A549 (cell line): ENCODE measurements around the gene FSTL3. TPM values are rescaled to one million over a fixed set of nuclear protein-coding genes. Genes with fewer than 3 reads are reported as not detected.
A peak's percentile ranks its signal among the peaks of the same experiment; 100 is the strongest.

Source experiments
- ATAC-seq, 2 experiments: fragments of 200-7000 bp in 1 of 2; fragments of >200 bp in 1 of 2; cut with Nextera tagmentation in 1 of 2; cut with Tn5 transposase in 1 of 2; 3 replicates each; pipeline versions ENCODE4 v1.8.0 to v1.9.1; 2018 to 2020; ENCODE audit warnings: mild to moderate bottlenecking in 1 of 2, moderate library complexity in 1 of 2
- CTCF ChIA-PET: fragments of 300-600 bp; sonication (Branson Sonifier 250); formaldehyde crosslinking; extraction: SDS; loops from one replicate; lab custom pipeline; 2021; ENCODE audit warnings: antibody characterized with exemption, inconsistent platforms; lab: Yijun Ruan, JAX
- POLR2A ChIA-PET: fragments of 350-600 bp; formaldehyde crosslinking; extraction: SDS; loops from one replicate; lab custom pipeline; 2021; ENCODE audit warnings: antibody characterized with exemption, inconsistent platforms; lab: Yijun Ruan, JAX
- DNase-seq, 2 experiments: peaks; one replicate each; pipeline versions ENCODE4 v3.0.0 to v3.0.0-alpha.2; 2011 to 2016; ENCODE audit warnings: low read depth in 1 of 2, low spot score in 1 of 2
- FAIRE-seq: peaks from 2 replicates; lab custom pipeline; 2011; peaks lifted over from hg19 to GRCh38; lab: Jason Lieb, UNC
- H3K27ac ChIP-seq, 2 experiments: fragments of >200 bp; sonication (Bioruptor Twin); formaldehyde crosslinking; 3 replicates each; pipeline ENCODE4 v1.5.1; 2016 to 2017
- H3K4me1 ChIP-seq: fragments of >200 bp; sonication (Bioruptor Twin); formaldehyde crosslinking; 3 replicates; pipeline ENCODE4 v1.6.1; 2016
- H3K4me2 ChIP-seq: fragments of >200 bp; sonication (Bioruptor Twin); formaldehyde crosslinking; 3 replicates; pipeline ENCODE4 v1.6.1; 2016
- H3K4me3 ChIP-seq: fragments of >200 bp; sonication (Bioruptor Twin); formaldehyde crosslinking; 3 replicates; pipeline ENCODE4 v1.5.1; 2016
- H3K9me3 ChIP-seq: fragments of >200 bp; sonication (Bioruptor Twin); formaldehyde crosslinking; 3 replicates; pipeline ENCODE4 v1.6.1; 2016
- CHD4 ChIP-seq: fragments of 200-600 bp; sonication (generic); IDR thresholded peaks from 2 replicates; pipeline ENCODE4 v1.6.1; 2016; ENCODE audit warnings: antibody characterized with exemption, mild to moderate bottlenecking, borderline replicate concordance
- EHF ChIP-seq: fragments of 250-450 bp; sonication (Bioruptor Pico); IDR thresholded peaks from 2 replicates; pipeline ENCODE4 v1.5.0; 2020; ENCODE audit warnings: mild to moderate bottlenecking
- FOSB ChIP-seq: fragments of 250-450 bp; sonication (Bioruptor Pico); IDR thresholded peaks from 2 replicates; pipeline ENCODE4 v1.5.0; 2020; ENCODE audit warnings: mild to moderate bottlenecking, moderate library complexity
- GATA3 ChIP-seq: IDR thresholded peaks from 2 replicates; pipeline ENCODE4 v1.6.1; 2012; ENCODE audit warnings: borderline replicate concordance
- HES2 ChIP-seq: fragments of >200 bp; sonication (Bioruptor Twin); formaldehyde crosslinking; IDR thresholded peaks from 2 replicates; pipeline ENCODE4 v1.6.1; 2016
- HOXB13 ChIP-seq: fragments of 250-450 bp; sonication (Bioruptor Pico); IDR thresholded peaks from 2 replicates; pipeline ENCODE4 v1.5.0; 2020; ENCODE audit warnings: low read depth, mild to moderate bottlenecking, moderate library complexity
- JUN ChIP-seq, 2 experiments: fragments of >200 bp; sonication (Bioruptor Twin); formaldehyde crosslinking; IDR thresholded peaks; 2 replicates in 1 of 2; 3 replicates in 1 of 2; pipeline ENCODE4 v1.6.1; 2016 to 2017
- MAZ ChIP-seq: fragments of 150-350 bp; IDR thresholded peaks from 2 replicates; pipeline ENCODE4 v1.6.1; 2014; ENCODE audit warnings: antibody characterized with exemption, low read depth, low read length, borderline replicate concordance
- POLR2A ChIP-seq: IDR thresholded peaks from 2 replicates; pipeline ENCODE4 v1.6.1; 2012; ENCODE audit warnings: mild to moderate bottlenecking, low read length
- RARB ChIP-seq: fragments of 250-450 bp; sonication (Bioruptor Pico); IDR thresholded peaks from 2 replicates; pipeline ENCODE4 v1.8.0; 2021; ENCODE audit warnings: mild to moderate bottlenecking, moderate library complexity
- RCOR1 ChIP-seq: fragments of 150-350 bp; IDR thresholded peaks from 2 replicates; pipeline ENCODE4 v1.6.1; 2014; ENCODE audit warnings: antibody characterized with exemption, low read length, low read depth
- RNF2 ChIP-seq: fragments of 200-600 bp; sonication (generic); IDR thresholded peaks from 2 replicates; pipeline ENCODE4 v1.6.1; 2016; ENCODE audit warnings: low read depth, mild to moderate bottlenecking, antibody characterized with exemption, moderate library complexity, borderline replicate concordance
- SMC3 ChIP-seq: fragments of >200 bp; sonication (Bioruptor Twin); formaldehyde crosslinking; IDR thresholded peaks from 3 replicates; pipeline ENCODE4 v1.6.1; 2018; ENCODE audit warnings: inconsistent platforms
- SREBF2 ChIP-seq: fragments of 450-650 bp; IDR thresholded peaks from 2 replicates; pipeline ENCODE4 v1.6.1; 2014; ENCODE audit warnings: mild to moderate bottlenecking, moderate library complexity
- TFCP2L1 ChIP-seq: fragments of 250-450 bp; sonication (Bioruptor Pico); IDR thresholded peaks from 2 replicates; pipeline ENCODE4 v1.5.0; 2021; ENCODE audit warnings: mild to moderate bottlenecking
- TP53 ChIP-seq: fragments of 250-450 bp; sonication (Bioruptor Pico); IDR thresholded peaks from 2 replicates; pipeline ENCODE4 v1.5.0; 2021; ENCODE audit warnings: mild to moderate bottlenecking, moderate library complexity
- ZC3H11A ChIP-seq: fragments of 450-650 bp; IDR thresholded peaks from 2 replicates; pipeline ENCODE4 v1.6.1; 2014; ENCODE audit warnings: antibody characterized with exemption, mild to moderate bottlenecking
- ZSCAN20 ChIP-seq: fragments of 250-450 bp; sonication (Bioruptor Pico); IDR thresholded peaks from 2 replicates; pipeline ENCODE4 v1.8.0; 2022; ENCODE audit warnings: mild to moderate bottlenecking, moderate library complexity
- WGBS: methylation state at CpG from one replicate; pipeline ENCODE4 v1.1.6; 2017; ENCODE audit errors: missing lambda C conversion rate; 5-methylcytosine and 5-hydroxymethylcytosine counted together
- polyA plus RNA-seq, 4 experiments: library from polyadenylated mRNA; depleted of rRNA in 3 of 4; stranded (reverse); fragments of >200 nt; fragmentation: RNase III in 1 of 4; extraction: RNeasy Plus Mini Kit Qiagen cat#74134 plus additional on column Dnase treatment in 1 of 4; gene quantifications; 2 replicates in 3 of 4; 3 replicates in 1 of 4; pipeline ENCODE4 v1.2.3, GENCODE V29; 2011 to 2017
- TF ChIP-seq, protein P1 (sequence below): fragments of >200 bp; sonication (Bioruptor Twin); formaldehyde crosslinking; IDR thresholded peaks from 3 replicates; pipeline ENCODE4 v1.5.1; 2016
- TF ChIP-seq, protein P2 (sequence below): fragments of 250-450 bp; sonication (Bioruptor Pico); IDR thresholded peaks from 2 replicates; pipeline ENCODE4 v1.5.0; 2020; ENCODE audit warnings: low read depth, mild to moderate bottlenecking, moderate library complexity
- TF ChIP-seq, protein P3 (sequence below): IDR thresholded peaks from 2 replicates; pipeline ENCODE4 v1.6.1; 2012

FSTL3 gene
- polyA plus RNA-seq, 2 of the 4 experiments (the other 2 are of a cell fraction): 58.1 to 131 TPM

DNA sequence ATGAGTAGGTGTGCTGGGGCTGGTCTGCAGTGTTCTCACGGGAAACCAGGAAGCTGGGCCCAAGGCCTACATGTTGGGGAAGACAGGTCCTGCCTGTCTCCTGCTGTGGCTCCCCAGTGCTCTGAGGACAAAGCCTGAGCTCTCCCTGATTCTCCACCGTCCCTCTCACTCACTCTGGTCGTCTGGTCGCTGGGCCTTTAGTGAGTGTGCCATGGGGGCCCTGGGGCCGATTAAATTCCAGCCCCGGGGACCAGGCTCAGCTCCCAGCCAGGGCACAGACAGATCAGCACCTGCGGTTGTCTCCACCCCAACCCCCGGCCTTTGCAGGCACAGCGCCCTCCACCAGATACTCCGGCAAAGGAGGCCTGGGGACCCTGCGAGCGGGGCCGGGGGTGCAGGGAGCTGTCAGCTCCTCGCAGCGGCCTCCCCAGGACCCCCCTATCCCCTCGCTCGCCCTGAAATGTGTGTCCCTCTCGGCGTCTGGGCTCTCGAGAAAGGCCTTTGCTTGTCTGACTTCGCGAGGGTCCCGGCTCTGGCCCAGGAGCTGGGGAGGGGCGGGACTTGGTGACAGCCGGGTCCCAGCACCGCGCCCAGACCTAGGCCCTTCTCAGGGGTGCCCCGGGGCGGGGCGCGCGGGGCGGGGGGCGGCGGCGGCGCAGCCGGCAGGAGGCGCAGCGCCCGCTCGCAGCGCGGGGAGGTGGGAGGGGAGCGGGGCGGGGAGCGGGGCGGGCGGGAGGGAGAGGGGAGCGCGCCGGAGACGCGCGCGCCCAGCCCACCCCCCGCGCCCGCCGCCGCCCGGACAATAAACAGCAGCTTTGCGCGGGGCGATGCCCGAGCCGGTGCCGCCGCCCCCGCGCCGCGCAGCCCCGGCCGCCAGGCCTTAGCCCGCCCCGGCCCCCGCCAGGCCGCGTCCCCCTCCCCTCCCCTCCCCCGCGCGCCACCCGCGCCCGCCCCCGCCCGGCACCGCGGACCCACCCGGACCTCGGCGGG is 32.3 kb downstream of the FSTL3 start, which contains the start of gene PALM:
PALM (plus strand) TSS at position 782 of the 990 bp plus-strand sequence. CDS start 212 bp downstream, outside the sequence.
- no peak for DNase-seq
- Histone ChIP-seq H3K9me3 (no peaks in the 10 kb centered on the region), H3K4me1 (peaks cover 14% of the 10 kb centered on the region), H3K4me3 (peak within 1 kb of the TSS; percentile 97), H3K4me2 (peak within 1 kb of the TSS; percentile 76), H3K27ac (peak within 1 kb of the TSS; percentile 90 to 99)
- TF ChIP-seq, protein P1, sequence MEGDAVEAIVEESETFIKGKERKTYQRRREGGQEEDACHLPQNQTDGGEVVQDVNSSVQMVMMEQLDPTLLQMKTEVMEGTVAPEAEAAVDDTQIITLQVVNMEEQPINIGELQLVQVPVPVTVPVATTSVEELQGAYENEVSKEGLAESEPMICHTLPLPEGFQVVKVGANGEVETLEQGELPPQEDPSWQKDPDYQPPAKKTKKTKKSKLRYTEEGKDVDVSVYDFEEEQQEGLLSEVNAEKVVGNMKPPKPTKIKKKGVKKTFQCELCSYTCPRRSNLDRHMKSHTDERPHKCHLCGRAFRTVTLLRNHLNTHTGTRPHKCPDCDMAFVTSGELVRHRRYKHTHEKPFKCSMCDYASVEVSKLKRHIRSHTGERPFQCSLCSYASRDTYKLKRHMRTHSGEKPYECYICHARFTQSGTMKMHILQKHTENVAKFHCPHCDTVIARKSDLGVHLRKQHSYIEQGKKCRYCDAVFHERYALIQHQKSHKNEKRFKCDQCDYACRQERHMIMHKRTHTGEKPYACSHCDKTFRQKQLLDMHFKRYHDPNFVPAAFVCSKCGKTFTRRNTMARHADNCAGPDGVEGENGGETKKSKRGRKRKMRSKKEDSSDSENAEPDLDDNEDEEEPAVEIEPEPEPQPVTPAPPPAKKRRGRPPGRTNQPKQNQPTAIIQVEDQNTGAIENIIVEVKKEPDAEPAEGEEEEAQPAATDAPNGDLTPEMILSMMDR: peak; percentile 42
- TF ChIP-seq HES2: no peak
- peak; percentile 32; the same call in 1 of the 3 replicates for TF ChIP-seq SMC3
- FAIRE-seq: no peak
- POLR2A ChIA-PET: interaction anchor here (1.1 kb wide), 1 partner anchor 44 kb away, joined by 4 read pairs; no protein-coding TSS in a partner anchor
- peak; percentile 51 to 77 for ATAC-seq
- CTCF ChIA-PET: interaction anchor here (0.7 to 1.9 kb wide), 8 partner anchors 11 to 36 kb away, joined by 3 to 12 read pairs (median 5); no protein-coding TSS in a partner anchor
- WGBS: 60% methylated on average over 2 of the region's 93 CpGs

- ATAC-seq (peak; percentile 14 to 33; a peak in 3 of 6 replicates), FAIRE-seq (no peak), DNase-seq (no peak)
- H3K4me2 ChIP-seq: peak overlapping the region; percentile 76
- ChIA-PET CTCF (interaction anchor here (0.7 to 2.6 kb wide), 5 partner anchors 24 to 44 kb away, joined by 3 to 12 read pairs (median 6); partner anchors contain the start of gene FSTL3), POLR2A (no interaction called here)
- H3K4me3 ChIP-seq: peak overlapping the region; percentile 97
- H3K9me3 ChIP-seq: no peaks in the 10 kb centered on the region
- 100% methylated on average over 3 of the region's 78 CpGs for WGBS
- TF ChIP-seq JUN (IDR thresholded peaks at IDR 0.05) (no peak), RCOR1 (no peak), RARB (CRISPR knock-in tag) (no peak), CHD4 (no peak), FOSB (CRISPR knock-in tag) (no peak)
- H3K4me1 ChIP-seq: peaks cover 14% of the 10 kb centered on the region
- H3K27ac ChIP-seq: peak overlapping the region; percentile 90 to 99
Observed at GRCh38 chr19:709196-709964, 33.2 kb downstream of the FSTL3 start.

GRCh38 chr19:709965-710571 is 33.9 kb downstream of the FSTL3 start:
- ChIA-PET POLR2A (no interaction called here), CTCF (interaction anchor here (0.7 to 2.6 kb wide), 3 partner anchors 24 to 43 kb away, joined by 3 to 11 read pairs (median 3); partner anchors contain the start of gene FSTL3)
- TF ChIP-seq SREBF2: no peak
- no peak for TF ChIP-seq RNF2
- TF ChIP-seq GATA3: no peak
- no peak for TF ChIP-seq MAZ
- no peak for TF ChIP-seq RARB (CRISPR knock-in tag)
- TF ChIP-seq, protein P2, sequence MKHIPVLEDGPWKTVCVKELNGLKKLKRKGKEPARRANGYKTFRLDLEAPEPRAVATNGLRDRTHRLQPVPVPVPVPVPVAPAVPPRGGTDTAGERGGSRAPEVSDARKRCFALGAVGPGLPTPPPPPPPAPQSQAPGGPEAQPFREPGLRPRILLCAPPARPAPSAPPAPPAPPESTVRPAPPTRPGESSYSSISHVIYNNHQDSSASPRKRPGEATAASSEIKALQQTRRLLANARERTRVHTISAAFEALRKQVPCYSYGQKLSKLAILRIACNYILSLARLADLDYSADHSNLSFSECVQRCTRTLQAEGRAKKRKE (CRISPR knock-in tag): no peak
- no peak for TF ChIP-seq TFCP2L1
- no peak for TF ChIP-seq TP53 (CRISPR knock-in tag)
- no peak for TF ChIP-seq ZC3H11A
- TF ChIP-seq HOXB13: no peak
- TF ChIP-seq ZSCAN20 (CRISPR knock-in tag): no peak
- TF ChIP-seq POLR2A: no peak
- no peak for TF ChIP-seq EHF
- TF ChIP-seq, protein P3, sequence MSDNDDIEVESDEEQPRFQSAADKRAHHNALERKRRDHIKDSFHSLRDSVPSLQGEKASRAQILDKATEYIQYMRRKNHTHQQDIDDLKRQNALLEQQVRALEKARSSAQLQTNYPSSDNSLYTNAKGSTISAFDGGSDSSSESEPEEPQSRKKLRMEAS: no peak
- Histone ChIP-seq H3K4me3 (peak overlapping the region; percentile 97; the same call in 2 of the 3 replicates), H3K9me3 (no peaks in the 10 kb centered on the region), H3K27ac (peak overlapping the region in 1 of 2 experiments; percentile 99; a peak in 3 of 6 replicates), H3K4me1 (peaks cover 14% of the 10 kb centered on the region), H3K4me2 (peak overlapping the region; percentile 76)
- no peak for ATAC-seq
- no peak for FAIRE-seq
- DNase-seq: no peak
- 94% methylated on average over 6 of the region's 27 CpGs for WGBS
